ENCODE results near the gene ZNF385D. TPM values are rescaled to one million over a fixed set of nuclear protein-coding genes. Genes with fewer than 3 reads are reported as not detected.

The ZNF385D gene
- total RNA-seq, 1 donor from 2014 or later: not detected

DNA sequence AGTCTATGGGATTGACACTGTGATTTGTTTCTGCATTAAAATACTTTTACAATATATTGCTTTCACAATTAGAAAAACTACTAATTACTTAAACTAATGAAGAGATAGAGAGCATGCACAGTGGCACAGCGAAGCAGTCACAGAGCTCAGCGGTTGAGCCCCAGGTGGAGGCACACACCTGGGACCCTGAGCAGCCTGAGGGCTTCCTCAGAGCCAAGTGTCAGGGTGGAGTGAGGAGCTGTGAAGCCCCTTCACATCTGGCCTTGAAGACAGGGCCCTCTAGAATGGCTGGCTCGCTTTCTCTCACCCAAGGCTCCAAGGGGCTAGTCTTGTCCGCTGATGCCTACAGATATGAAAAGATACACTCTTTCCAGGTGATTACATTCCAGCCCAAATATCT lies 287.7 kb downstream of the ZNF385D start:
- Mint-ChIP-seq H3K27ac (no peak overlapping the region), H3K36me3 (ENCODE audit: low read depth) (no peaks in the 10 kb centered on the region), H3K9me3 (peaks cover 12% of the 10 kb centered on the region), H3K4me1 (ENCODE audit: low read depth) (no peaks in the 10 kb centered on the region), H3K27me3 (ENCODE audit: insufficient read depth) (no peaks in the 10 kb centered on the region), H3K4me3 (no peak overlapping the region)
- no peak for DNase-seq (ENCODE audit: low spot score)
- intact Hi-C loops (cut with micrococcal nuclease): no loop called here

DNA sequence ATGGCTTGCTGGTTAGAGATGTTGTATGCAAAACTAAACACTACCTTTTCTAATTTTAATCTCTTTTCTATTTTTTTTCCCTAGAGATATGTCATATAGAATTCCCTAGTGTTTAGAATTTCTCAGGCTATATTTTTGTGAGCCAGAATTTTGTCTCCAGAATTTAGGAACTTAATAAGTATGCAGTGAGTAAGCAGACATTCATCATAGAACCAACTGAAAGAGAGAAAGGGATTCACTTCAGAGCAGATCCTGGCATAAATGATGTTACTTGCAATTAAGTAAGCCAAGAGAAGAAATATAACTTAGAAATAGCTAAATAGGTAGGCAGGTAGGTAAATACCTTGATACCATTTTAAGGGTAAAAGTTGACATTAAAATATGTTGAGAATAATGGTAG lies 288.9 kb downstream of the ZNF385D start:
- Mint-ChIP-seq H3K36me3 (ENCODE audit: low read depth) (no peaks in the 10 kb centered on the region), H3K4me1 (ENCODE audit: low read depth) (no peaks in the 10 kb centered on the region), H3K9me3 (peaks cover 11% of the 10 kb centered on the region), H3K27me3 (ENCODE audit: insufficient read depth) (no peaks in the 10 kb centered on the region), H3K4me3 (no peak overlapping the region), H3K27ac (no peak overlapping the region)
- no peak for DNase-seq (ENCODE audit: low spot score)
- intact Hi-C loops (cut with micrococcal nuclease): no loop called here

DNA sequence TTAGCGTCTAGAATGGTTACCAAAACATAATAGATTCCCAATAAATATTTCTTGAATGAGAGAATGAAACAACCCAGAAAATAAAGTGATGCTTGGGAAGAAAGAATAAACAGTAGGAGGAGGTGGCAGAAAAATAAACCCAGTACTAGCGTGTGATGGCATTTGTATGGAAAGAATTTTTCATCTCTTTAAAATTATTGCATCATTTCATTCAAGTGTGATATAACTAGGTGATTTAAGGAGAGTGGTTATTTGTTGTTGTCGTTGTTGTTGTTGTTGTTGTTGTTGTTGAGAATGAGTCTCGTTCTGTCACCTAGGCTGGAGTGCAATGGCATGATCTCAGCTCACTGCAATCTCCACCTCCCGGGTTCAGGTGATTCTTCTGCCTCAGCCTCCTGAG lies 293.9 kb downstream of the ZNF385D start:
- no peak overlapping the region for H3K4me3 Mint-ChIP-seq
- H3K9me3 Mint-ChIP-seq: peaks cover 7% of the 10 kb centered on the region
- no peaks in the 10 kb centered on the region for H3K4me1 Mint-ChIP-seq (ENCODE audit: low read depth)
- no peak for DNase-seq (ENCODE audit: low spot score)
- H3K27ac Mint-ChIP-seq: no peak overlapping the region
- H3K27me3 Mint-ChIP-seq (ENCODE audit: insufficient read depth): no peaks in the 10 kb centered on the region
- intact Hi-C loops (cut with micrococcal nuclease): no loop called here
- no peaks in the 10 kb centered on the region for H3K36me3 Mint-ChIP-seq (ENCODE audit: low read depth)

DNA sequence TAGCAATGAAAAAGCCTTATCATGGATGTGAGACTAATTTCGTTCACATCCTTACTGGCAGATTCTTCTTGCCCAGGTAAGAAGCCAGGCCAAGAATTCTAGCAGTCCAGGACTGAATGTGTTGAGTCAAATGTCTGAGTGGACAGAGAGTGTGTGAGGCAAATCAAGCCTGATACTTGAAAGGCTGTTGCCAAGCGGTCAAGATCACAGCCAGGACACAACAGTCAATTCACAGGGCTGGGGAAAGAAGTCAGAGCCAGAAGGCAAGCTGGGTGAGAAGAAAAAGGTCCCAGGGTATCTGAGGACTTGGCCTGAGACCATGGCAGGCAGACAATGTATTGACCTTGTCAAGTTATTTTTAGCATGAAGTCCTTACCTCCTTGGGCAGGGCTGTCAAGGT lies 301.3 kb downstream of the ZNF385D start:
- Mint-ChIP-seq H3K9me3 (peaks cover 2% of the 10 kb centered on the region), H3K27ac (no peak overlapping the region), H3K4me1 (ENCODE audit: low read depth) (no peaks in the 10 kb centered on the region), H3K27me3 (ENCODE audit: insufficient read depth) (no peaks in the 10 kb centered on the region), H3K4me3 (no peak overlapping the region), H3K36me3 (ENCODE audit: low read depth) (no peaks in the 10 kb centered on the region)
- DNase-seq (ENCODE audit: low spot score): no peak
- intact Hi-C loops (cut with micrococcal nuclease): no loop called here

DNA sequence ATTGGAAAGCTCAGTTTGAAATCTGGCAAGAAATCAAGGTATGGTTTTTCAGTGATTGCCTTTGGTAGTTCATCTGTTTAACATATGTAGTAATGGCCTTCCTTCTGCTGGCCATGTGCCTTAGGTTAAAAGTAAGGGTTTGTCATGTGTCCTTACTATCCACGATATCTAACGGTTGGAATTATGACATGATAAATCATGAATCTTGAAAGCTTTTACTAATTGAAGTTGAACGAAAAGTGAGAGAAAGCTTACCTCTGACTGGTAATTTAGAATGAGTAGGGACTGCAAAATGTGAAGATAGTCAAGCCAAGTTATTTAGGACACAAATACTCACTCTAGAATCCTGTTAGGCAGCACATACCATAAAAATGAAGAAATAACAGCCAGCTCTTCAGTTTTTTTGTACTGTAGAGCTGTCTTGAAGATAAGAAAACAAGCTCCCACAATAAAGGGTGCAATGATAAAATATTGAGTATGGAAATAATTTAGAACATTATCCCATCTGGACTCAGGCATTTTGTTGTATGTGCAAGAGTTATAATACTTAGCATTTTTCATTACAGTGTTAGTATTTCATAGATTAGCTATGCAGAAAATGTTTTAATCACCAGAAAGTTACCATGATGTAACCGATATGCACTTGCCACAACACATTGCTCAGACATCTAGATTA lies 303.4 kb downstream of the ZNF385D start:
- Mint-ChIP-seq H3K4me3 (no peak overlapping the region), H3K27ac (no peak overlapping the region), H3K4me1 (ENCODE audit: low read depth) (no peaks in the 10 kb centered on the region), H3K36me3 (ENCODE audit: low read depth) (no peaks in the 10 kb centered on the region), H3K27me3 (ENCODE audit: insufficient read depth) (no peaks in the 10 kb centered on the region), H3K9me3 (no peaks in the 10 kb centered on the region)
- DNase-seq (ENCODE audit: low spot score): no peak
- intact Hi-C loops (cut with micrococcal nuclease): no loop called here

DNA sequence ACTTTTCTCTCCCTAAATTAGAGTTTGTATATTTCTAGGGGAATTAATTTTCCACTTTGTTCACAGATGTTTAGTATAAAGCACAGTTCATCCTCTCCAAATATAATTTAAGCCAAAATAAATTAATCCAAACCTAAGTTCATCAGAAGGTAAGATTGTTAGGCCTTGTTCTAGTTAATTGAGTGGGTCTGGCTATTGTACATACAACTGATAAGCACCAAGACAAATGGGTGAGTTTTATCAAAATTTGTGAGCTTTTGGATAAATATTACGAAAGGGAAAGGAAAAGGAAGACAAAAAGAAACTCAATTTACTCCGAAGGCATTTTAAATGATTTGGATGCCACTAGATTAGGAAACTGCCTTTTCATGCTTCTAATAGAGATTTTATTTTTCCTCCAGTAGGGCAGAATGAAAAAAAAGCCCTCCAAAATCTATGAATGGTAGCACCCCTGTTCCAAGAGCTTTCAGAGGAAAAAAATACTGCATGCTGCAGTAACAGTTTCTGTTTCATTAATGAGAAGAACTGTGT lies 304.0 kb downstream of the ZNF385D start:
- Mint-ChIP-seq H3K4me3 (no peak overlapping the region), H3K4me1 (ENCODE audit: low read depth) (no peaks in the 10 kb centered on the region), H3K9me3 (no peaks in the 10 kb centered on the region), H3K36me3 (ENCODE audit: low read depth) (no peaks in the 10 kb centered on the region), H3K27me3 (ENCODE audit: insufficient read depth) (no peaks in the 10 kb centered on the region), H3K27ac (no peak overlapping the region)
- no peak for DNase-seq (ENCODE audit: low spot score)
- intact Hi-C loops (cut with micrococcal nuclease): no loop called here

DNA sequence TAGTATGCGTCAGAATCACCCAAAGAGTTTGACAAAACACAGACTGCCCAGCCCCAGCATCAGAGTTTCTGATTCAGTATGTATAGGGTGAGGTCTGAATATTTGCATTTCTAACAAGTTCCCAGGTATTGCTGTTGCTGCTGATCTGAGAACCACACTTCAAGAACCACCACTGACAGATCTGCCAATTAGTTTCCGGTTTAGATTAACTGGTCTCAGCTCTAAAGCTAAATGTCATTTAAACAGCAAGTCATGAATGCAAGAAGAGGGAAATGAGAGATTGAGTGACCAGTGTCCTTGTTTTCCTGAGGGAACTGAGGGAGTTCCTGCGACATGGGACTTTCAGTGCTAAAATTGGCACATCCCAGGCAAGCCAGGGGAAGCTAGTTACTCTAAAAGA lies 305.0 kb downstream of the ZNF385D start:
- intact Hi-C loops (cut with micrococcal nuclease): no loop called here
- Mint-ChIP-seq H3K27me3 (ENCODE audit: insufficient read depth) (no peaks in the 10 kb centered on the region), H3K9me3 (no peaks in the 10 kb centered on the region), H3K36me3 (ENCODE audit: low read depth) (no peaks in the 10 kb centered on the region), H3K27ac (no peak overlapping the region), H3K4me3 (no peak overlapping the region), H3K4me1 (ENCODE audit: low read depth) (no peaks in the 10 kb centered on the region)
- DNase-seq (ENCODE audit: low spot score): no peak

DNA sequence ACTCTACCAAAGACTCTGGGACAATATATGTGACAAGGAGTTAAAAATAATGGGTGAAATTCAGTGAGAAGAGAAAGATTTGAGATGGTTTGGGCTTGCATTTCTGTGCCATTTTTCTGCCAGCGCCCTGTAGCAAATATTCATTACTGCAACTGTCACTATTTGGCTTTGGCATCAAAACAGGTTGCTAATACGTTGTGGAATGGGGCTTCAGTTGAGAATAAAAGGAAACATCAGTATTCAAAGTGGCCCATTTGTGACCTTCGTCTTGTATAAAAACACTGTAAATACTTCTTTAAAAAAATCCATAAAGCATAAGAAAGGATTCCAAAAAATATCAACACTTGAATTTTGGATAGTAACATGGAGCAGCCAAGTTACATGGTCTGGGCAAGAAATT lies 309.2 kb downstream of the ZNF385D start:
- no peaks in the 10 kb centered on the region for H3K4me1 Mint-ChIP-seq (ENCODE audit: low read depth)
- H3K4me3 Mint-ChIP-seq: no peak overlapping the region
- H3K27me3 Mint-ChIP-seq (ENCODE audit: insufficient read depth): no peaks in the 10 kb centered on the region
- peaks cover 3% of the 10 kb centered on the region for H3K9me3 Mint-ChIP-seq
- intact Hi-C loops (cut with micrococcal nuclease): no loop called here
- no peak for DNase-seq (ENCODE audit: low spot score)
- no peaks in the 10 kb centered on the region for H3K36me3 Mint-ChIP-seq (ENCODE audit: low read depth)
- no peak overlapping the region for H3K27ac Mint-ChIP-seq

DNA sequence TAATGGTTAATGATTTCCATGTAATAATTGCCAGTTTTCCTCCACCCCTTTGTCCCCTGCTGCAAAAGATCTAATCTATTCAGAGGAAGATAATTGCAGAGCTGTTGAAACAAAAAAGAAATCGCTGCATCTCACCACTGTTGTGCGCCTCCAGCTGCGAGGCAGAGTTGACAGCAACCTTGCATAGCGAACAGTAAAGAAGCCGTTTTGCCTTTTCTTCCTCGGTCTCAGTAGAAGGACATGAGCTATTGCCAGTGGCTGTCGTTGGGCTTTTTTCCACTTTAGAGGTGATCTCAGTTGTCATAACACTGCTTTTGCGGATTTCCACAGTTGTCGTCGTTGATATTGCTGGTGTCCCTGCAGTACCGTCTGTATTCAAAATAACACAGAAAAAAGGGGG lies 314.2 kb downstream of the ZNF385D start:
- Mint-ChIP-seq H3K9me3 (peaks cover 4% of the 10 kb centered on the region), H3K27me3 (ENCODE audit: insufficient read depth) (no peaks in the 10 kb centered on the region), H3K27ac (no peak overlapping the region), H3K36me3 (ENCODE audit: low read depth) (no peaks in the 10 kb centered on the region), H3K4me3 (no peak overlapping the region), H3K4me1 (ENCODE audit: low read depth) (no peaks in the 10 kb centered on the region)
- intact Hi-C loops (cut with micrococcal nuclease): no loop called here
- DNase-seq (ENCODE audit: low spot score): no peak

DNA sequence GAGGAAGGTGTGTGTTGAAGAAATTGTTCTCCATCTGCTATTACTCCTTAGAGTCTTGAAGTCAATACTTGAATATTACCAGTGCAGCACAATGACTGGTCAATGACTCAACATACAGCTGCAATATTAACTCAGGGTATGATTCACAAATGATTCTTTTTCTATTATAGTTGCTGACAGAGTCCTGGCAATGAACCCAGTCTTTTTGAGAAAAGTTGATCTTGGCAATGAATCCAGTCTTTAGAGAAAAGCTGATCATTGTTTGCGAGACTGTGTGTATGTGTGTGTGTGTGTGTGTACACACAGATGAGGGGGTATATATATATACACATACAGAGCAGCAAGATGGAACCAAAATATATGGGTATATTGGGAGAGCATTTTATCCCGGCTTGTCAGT lies 315.1 kb downstream of the ZNF385D start:
- intact Hi-C loops (cut with micrococcal nuclease): no loop called here
- H3K27ac Mint-ChIP-seq: no peak overlapping the region
- no peaks in the 10 kb centered on the region for H3K36me3 Mint-ChIP-seq (ENCODE audit: low read depth)
- peaks cover 4% of the 10 kb centered on the region for H3K9me3 Mint-ChIP-seq
- no peaks in the 10 kb centered on the region for H3K27me3 Mint-ChIP-seq (ENCODE audit: insufficient read depth)
- no peaks in the 10 kb centered on the region for H3K4me1 Mint-ChIP-seq (ENCODE audit: low read depth)
- no peak overlapping the region for H3K4me3 Mint-ChIP-seq
- no peak for DNase-seq (ENCODE audit: low spot score)

DNA sequence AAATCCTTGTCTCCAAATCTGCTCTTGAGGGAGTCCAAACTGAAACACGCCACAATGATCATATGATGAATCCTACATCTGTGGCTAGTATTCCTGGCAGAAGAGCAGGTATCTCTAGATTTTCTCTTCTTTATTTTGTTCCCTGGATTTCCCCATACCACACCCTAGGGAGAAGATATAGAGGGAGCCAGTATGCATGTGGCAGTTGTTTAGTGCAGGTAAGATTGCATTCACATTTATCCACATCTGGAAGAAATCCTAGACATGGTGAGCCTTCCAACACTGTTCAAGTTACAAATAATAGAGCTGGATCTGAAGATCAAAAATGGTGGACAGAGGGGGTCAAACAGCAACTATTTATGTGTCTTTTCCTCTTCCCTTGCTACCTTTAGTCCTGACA lies 316.7 kb downstream of the ZNF385D start:
- DNase-seq (ENCODE audit: low spot score): no peak
- Mint-ChIP-seq H3K9me3 (peaks cover 4% of the 10 kb centered on the region), H3K36me3 (ENCODE audit: low read depth) (no peaks in the 10 kb centered on the region), H3K4me1 (ENCODE audit: low read depth) (no peaks in the 10 kb centered on the region), H3K4me3 (no peak overlapping the region), H3K27ac (no peak overlapping the region), H3K27me3 (ENCODE audit: insufficient read depth) (no peaks in the 10 kb centered on the region)
- intact Hi-C loops (cut with micrococcal nuclease): no loop called here

DNA sequence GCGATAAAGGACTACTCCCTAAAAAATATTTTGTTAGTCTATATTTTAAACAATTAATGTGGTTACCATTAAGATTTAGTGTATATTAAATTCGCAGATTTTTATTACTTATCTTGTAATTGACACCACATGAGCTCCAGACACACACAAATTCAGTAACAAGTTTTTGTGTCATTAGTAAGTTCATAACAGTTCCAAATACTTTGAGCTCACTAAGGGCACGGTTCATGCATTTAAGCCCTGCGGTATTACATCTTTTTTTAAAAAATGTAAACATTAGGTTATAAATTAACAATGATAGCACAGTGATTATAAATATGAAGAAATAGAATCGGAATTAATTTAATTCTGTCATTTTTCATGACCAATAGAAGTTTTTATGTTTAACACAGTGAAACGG lies 317.3 kb downstream of the ZNF385D start:
- H3K9me3 Mint-ChIP-seq: peaks cover 4% of the 10 kb centered on the region

DNA sequence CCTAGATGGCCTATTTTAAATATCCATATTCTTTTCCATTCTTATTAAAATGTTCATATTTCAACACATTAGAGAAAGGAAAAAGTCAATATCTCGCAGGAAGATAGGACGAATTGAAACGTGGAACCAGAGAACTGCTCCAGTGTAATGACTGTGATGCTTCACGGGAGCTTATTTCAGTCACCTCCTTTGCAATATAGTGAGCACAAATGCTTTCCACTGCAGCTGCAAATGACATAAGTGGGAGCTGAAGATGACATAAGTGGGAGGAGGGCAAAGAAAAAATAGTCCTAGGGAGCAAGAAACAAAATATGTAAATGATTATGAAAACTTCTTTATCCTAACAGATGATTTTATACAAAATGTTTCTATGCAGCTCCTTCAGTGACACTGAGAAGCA lies 324.1 kb downstream of the ZNF385D start:
- H3K36me3 Mint-ChIP-seq (ENCODE audit: low read depth): no peaks in the 10 kb centered on the region
- intact Hi-C loops (cut with micrococcal nuclease): no loop called here

More for the DNA sequence above, 317.3 kb downstream of the ZNF385D start:
- H3K36me3 Mint-ChIP-seq (ENCODE audit: low read depth): no peaks in the 10 kb centered on the region
- no peaks in the 10 kb centered on the region for H3K4me1 Mint-ChIP-seq (ENCODE audit: low read depth)
- no peak overlapping the region for H3K27ac Mint-ChIP-seq
- no peaks in the 10 kb centered on the region for H3K27me3 Mint-ChIP-seq (ENCODE audit: insufficient read depth)
- no peak overlapping the region for H3K4me3 Mint-ChIP-seq
- no peak for DNase-seq (ENCODE audit: low spot score)
- intact Hi-C loops (cut with micrococcal nuclease): no loop called here

DNA sequence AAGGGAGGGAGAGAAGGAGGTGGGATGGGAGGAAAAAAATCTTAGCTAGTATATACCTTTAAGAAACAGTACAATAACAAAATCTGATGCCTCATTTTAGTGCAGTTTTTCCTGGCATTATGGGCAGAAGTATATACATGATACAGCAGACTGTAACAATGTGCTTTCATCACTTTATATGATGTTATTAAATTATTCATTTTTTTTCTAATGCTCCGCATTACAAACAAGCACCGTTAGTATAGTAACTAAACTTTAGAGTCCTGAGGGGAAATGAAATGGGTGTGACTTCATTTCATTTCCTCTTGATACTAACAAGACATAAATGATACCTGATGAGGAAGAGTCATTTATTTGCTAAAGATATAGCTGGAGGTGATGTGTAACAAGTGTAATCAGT lies 325.3 kb downstream of the ZNF385D start:
- H3K4me3 Mint-ChIP-seq: no peak overlapping the region
- H3K36me3 Mint-ChIP-seq (ENCODE audit: low read depth): no peaks in the 10 kb centered on the region
- H3K4me1 Mint-ChIP-seq (ENCODE audit: low read depth): no peaks in the 10 kb centered on the region
- DNase-seq (ENCODE audit: low spot score): no peak
- H3K27me3 Mint-ChIP-seq (ENCODE audit: insufficient read depth): no peaks in the 10 kb centered on the region
- no peak overlapping the region for H3K27ac Mint-ChIP-seq
- intact Hi-C loops (cut with micrococcal nuclease): no loop called here
- peaks cover 3% of the 10 kb centered on the region for H3K9me3 Mint-ChIP-seq

More for the DNA sequence above, 324.1 kb downstream of the ZNF385D start:
- peaks cover 1% of the 10 kb centered on the region for H3K9me3 Mint-ChIP-seq
- H3K4me3 Mint-ChIP-seq: no peak overlapping the region
- no peak for DNase-seq (ENCODE audit: low spot score)
- H3K4me1 Mint-ChIP-seq (ENCODE audit: low read depth): no peaks in the 10 kb centered on the region
- no peak overlapping the region for H3K27ac Mint-ChIP-seq
- no peaks in the 10 kb centered on the region for H3K27me3 Mint-ChIP-seq (ENCODE audit: insufficient read depth)
